Suprapubic skin (tissue), 4 donors: Measurements from ENCODE around the gene MAPK7.

Experiments
- CTCF ChIP-seq, 2 donors: fragments of 200-600 bp in 1 of 2; fragments of 450-650 bp in 1 of 2; sonication (generic) in 1 of 2; IDR thresholded peaks; one replicate each; pipeline ENCODE4 v1.5.1; 2016 to 2019; ENCODE audit warnings: antibody characterized with exemption in 2 of 2, mild to moderate bottlenecking in 1 of 2, moderate library complexity in 1 of 2
- EP300 ChIP-seq: sonication (generic); formaldehyde crosslinking; IDR thresholded peaks from one replicate; pipeline ENCODE4 v1.6.1; 2017; ENCODE audit warnings: antibody characterized with exemption
- POLR2A ChIP-seq, 2 donors: fragments of 450-650 bp; IDR thresholded peaks; one replicate each; pipeline ENCODE4 v1.6.1; 2017; ENCODE audit warnings: antibody characterized with exemption in 2 of 2, mild to moderate bottlenecking in 2 of 2, moderate library complexity in 2 of 2
- POLR2AphosphoS5 ChIP-seq, 3 donors: sonication (generic); formaldehyde crosslinking; IDR thresholded peaks; one replicate each; pipeline ENCODE4 v1.6.1; 2017; ENCODE audit warnings: antibody characterized with exemption in 3 of 3

GRCh38 chr17:19390951-19391350 is 12.7 kb downstream of the MAPK7 start:
- TF ChIP-seq CTCF (IDR thresholded peaks at IDR 0.05) (no peak), POLR2A (IDR thresholded peaks at IDR 0.05) (no peak), EP300 (no peak), POLR2AphosphoS5 (IDR thresholded peaks at IDR 0.05) (no peak)
